ENCODE data around the gene KCNJ6. TPM values are rescaled to one million over a fixed set of nuclear protein-coding genes. Genes with fewer than 3 reads are reported as not detected.

Gene KCNJ6
- total RNA-seq, 1 donor from 2014 or later, result 2.6 TPM

- Histone ChIP-seq H3K4me2 (ENCODE audit: low read length) (no peak overlapping the region), H3K79me2 (ENCODE audit: insufficient read depth, low read length) (no peaks in the 10 kb centered on the region), H3K27ac (ENCODE audit: low read depth, low read length) (no peak overlapping the region), H2AFZ (ENCODE audit: low read depth, low read length) (no peak overlapping the region), H3K9me3 (ENCODE audit: insufficient read depth, low read depth, low read length) (no peaks in the 10 kb centered on the region), H3K4me3 (ENCODE audit: insufficient read depth, low read depth, low read length) (no peak overlapping the region), H4K20me1 (ENCODE audit: insufficient read depth, low read length) (no peaks in the 10 kb centered on the region), H3K4me1 (ENCODE audit: insufficient read depth, low read length) (no peaks in the 10 kb centered on the region), H3K9ac (ENCODE audit: low read length) (no peak overlapping the region), H3K27me3 (ENCODE audit: insufficient read depth, low read length) (no peaks in the 10 kb centered on the region), H3K36me3 (ENCODE audit: insufficient read depth, low read length) (no peaks in the 10 kb centered on the region)
- no peak overlapping the region for H3K27ac Mint-ChIP-seq (ENCODE audit: unreplicated experiment)
- peaks cover 17% of the 10 kb centered on the region for H3K9me3 Mint-ChIP-seq (ENCODE audit: unreplicated experiment)
- peaks cover 3% of the 10 kb centered on the region for H3K4me1 Mint-ChIP-seq (ENCODE audit: low read depth, unreplicated experiment)
- DNase-seq (ENCODE audit: low read depth) (no peak), FAIRE-seq (no peak)
- no peaks in the 10 kb centered on the region for H3K36me3 Mint-ChIP-seq (ENCODE audit: low read depth, unreplicated experiment)
- no peak for TF ChIP-seq CTCF (IDR thresholded peaks at IDR 0.05; ENCODE audit: insufficient read depth, low read depth, low read length)
- TF ChIP-seq EZH2 (IDR thresholded peaks at IDR 0.05; ENCODE audit: insufficient read depth, low read length), result no peak
- H3K4me3 Mint-ChIP-seq (ENCODE audit: unreplicated experiment), result no peak overlapping the region
- peaks cover 4% of the 10 kb centered on the region for H3K27me3 Mint-ChIP-seq (ENCODE audit: low read depth, unreplicated experiment)
Measured at GRCh38 chr21:37780991-37781983, 135.0 kb downstream of the KCNJ6 start.

GRCh38 chr21:37771181-37771580, 145.1 kb downstream of the KCNJ6 start:
- peaks cover 3% of the 10 kb centered on the region for H3K4me1 ChIP-seq (ENCODE audit: insufficient read depth, low read length)
- DNase-seq (ENCODE audit: low read depth), result no peak
- H3K4me1 Mint-ChIP-seq (ENCODE audit: low read depth, unreplicated experiment), result peaks cover 6% of the 10 kb centered on the region
- no peak overlapping the region for H3K4me3 ChIP-seq (ENCODE audit: insufficient read depth, low read depth, low read length)
- H4K20me1 ChIP-seq (ENCODE audit: insufficient read depth, low read length), result no peaks in the 10 kb centered on the region
- H3K9me3 Mint-ChIP-seq (ENCODE audit: unreplicated experiment), result no peaks in the 10 kb centered on the region
- H3K4me3 Mint-ChIP-seq (ENCODE audit: unreplicated experiment), result no peak overlapping the region
- no peak overlapping the region for H3K9ac ChIP-seq (ENCODE audit: low read length)
- H2AFZ ChIP-seq (ENCODE audit: low read depth, low read length), result no peak overlapping the region
- no peak for FAIRE-seq
- TF ChIP-seq EZH2 (IDR thresholded peaks at IDR 0.05; ENCODE audit: insufficient read depth, low read length), result no peak
- TF ChIP-seq CTCF (IDR thresholded peaks at IDR 0.05; ENCODE audit: insufficient read depth, low read depth, low read length), result no peak
- H3K4me2 ChIP-seq (ENCODE audit: low read length), result no peak overlapping the region
- H3K27me3 ChIP-seq (ENCODE audit: insufficient read depth, low read length), result no peaks in the 10 kb centered on the region
- H3K27ac ChIP-seq (ENCODE audit: low read depth, low read length), result no peak overlapping the region
- H3K27ac Mint-ChIP-seq (ENCODE audit: unreplicated experiment), result no peak overlapping the region
- no peaks in the 10 kb centered on the region for H3K79me2 ChIP-seq (ENCODE audit: insufficient read depth, low read length)
- H3K36me3 ChIP-seq (ENCODE audit: insufficient read depth, low read length), result no peaks in the 10 kb centered on the region
- peaks cover 2% of the 10 kb centered on the region for H3K36me3 Mint-ChIP-seq (ENCODE audit: low read depth, unreplicated experiment)
- H3K27me3 Mint-ChIP-seq (ENCODE audit: low read depth, unreplicated experiment), result no peaks in the 10 kb centered on the region
- H3K9me3 ChIP-seq (ENCODE audit: insufficient read depth, low read depth, low read length), result no peaks in the 10 kb centered on the region

GRCh38 chr21:37770461-37770860, 145.8 kb downstream of the KCNJ6 start:
- H3K4me1 ChIP-seq (ENCODE audit: insufficient read depth, low read length), result peaks cover 3% of the 10 kb centered on the region
- no peak overlapping the region for H3K27ac Mint-ChIP-seq (ENCODE audit: unreplicated experiment)
- no peak overlapping the region for H3K27ac ChIP-seq (ENCODE audit: low read depth, low read length)
- no peak overlapping the region for H3K4me3 ChIP-seq (ENCODE audit: insufficient read depth, low read depth, low read length)
- no peaks in the 10 kb centered on the region for H3K9me3 ChIP-seq (ENCODE audit: insufficient read depth, low read depth, low read length)
- no peak overlapping the region for H3K9ac ChIP-seq (ENCODE audit: low read length)
- H3K4me3 Mint-ChIP-seq (ENCODE audit: unreplicated experiment), result no peak overlapping the region
- H4K20me1 ChIP-seq (ENCODE audit: insufficient read depth, low read length), result no peaks in the 10 kb centered on the region
- H3K79me2 ChIP-seq (ENCODE audit: insufficient read depth, low read length), result no peaks in the 10 kb centered on the region
- H3K9me3 Mint-ChIP-seq (ENCODE audit: unreplicated experiment), result no peaks in the 10 kb centered on the region
- H3K4me2 ChIP-seq (ENCODE audit: low read length), result no peak overlapping the region
- peaks cover 6% of the 10 kb centered on the region for H3K4me1 Mint-ChIP-seq (ENCODE audit: low read depth, unreplicated experiment)
- H3K27me3 ChIP-seq (ENCODE audit: insufficient read depth, low read length), result no peaks in the 10 kb centered on the region
- no peak overlapping the region for H2AFZ ChIP-seq (ENCODE audit: low read depth, low read length)
- no peaks in the 10 kb centered on the region for H3K27me3 Mint-ChIP-seq (ENCODE audit: low read depth, unreplicated experiment)
- TF ChIP-seq EZH2 (IDR thresholded peaks at IDR 0.05; ENCODE audit: insufficient read depth, low read length), result no peak
- TF ChIP-seq CTCF (IDR thresholded peaks at IDR 0.05; ENCODE audit: insufficient read depth, low read depth, low read length), result no peak
- no peaks in the 10 kb centered on the region for H3K36me3 ChIP-seq (ENCODE audit: insufficient read depth, low read length)
- no peak for DNase-seq (ENCODE audit: low read depth)
- peaks cover 2% of the 10 kb centered on the region for H3K36me3 Mint-ChIP-seq (ENCODE audit: low read depth, unreplicated experiment)
- no peak for FAIRE-seq

Measured in astrocyte (in vitro differentiated cells and primary cell).